ENCODE data around the gene CASP14.
A peak's percentile ranks its signal among the peaks of the same experiment; 100 is the strongest.
"Not testable (repeated sequence)": the region's sequence is repeated elsewhere in the genome, so short reads cannot be mapped to it uniquely, and the experiment has no call there.

CASP14 gene

GRCh38 chr19:15072930-15073647 is 23.8 kb downstream of the CASP14 start:
- DNase-seq: no peak

- no peak for DNase-seq
These were observed 25.1 kb downstream of the CASP14 start for GRCh38 chr19:15074371-15074770.

GRCh38 chr19:15075806-15076205 is 26.5 kb downstream of the CASP14 start:
- DNase-seq: no peak

GRCh38 chr19:15080002-15080401 is 30.7 kb downstream of the CASP14 start:
- not testable (repeated sequence) for DNase-seq

GRCh38 chr19:15081911-15082310 is 32.6 kb downstream of the CASP14 start, which contains the start of gene OR1I1:
OR1I1 (plus strand) TSS chr19:15082211; CDS start chr19:15087066, 4,855 bp downstream.
- DNase-seq: no peak

GRCh38 chr19:15087182-15087581 is 37.9 kb downstream of the CASP14 start:
- DNase-seq: no peak

- no peak for DNase-seq
These were observed 42.9 kb downstream of the CASP14 start for GRCh38 chr19:15091918-15092753.

- no peak for DNase-seq
These were observed 43.7 kb downstream of the CASP14 start for GRCh38 chr19:15093001-15093400.

GRCh38 chr19:15096223-15096622 is 46.9 kb downstream of the CASP14 start:
- DNase-seq: no peak

- DNase-seq: not testable (repeated sequence)
These were observed 48.7 kb downstream of the CASP14 start for GRCh38 chr19:15097980-15098379.

GRCh38 chr19:15098460-15098859 is 49.2 kb downstream of the CASP14 start:
- DNase-seq: no peak

- no peak for DNase-seq
These were observed 49.8 kb downstream of the CASP14 start for GRCh38 chr19:15099017-15099582.

- no peak for DNase-seq
These were observed 52.3 kb downstream of the CASP14 start for GRCh38 chr19:15101479-15102082.

- no peak for DNase-seq
These were observed 54.7 kb downstream of the CASP14 start for GRCh38 chr19:15104003-15104402.

- DNase-seq: no peak
These were observed 55.1 kb downstream of the CASP14 start for GRCh38 chr19:15104411-15104810.

- no peak for DNase-seq
These were observed 55.8 kb downstream of the CASP14 start for GRCh38 chr19:15105044-15105443.

- peak; percentile 74 for DNase-seq
These were observed 58.1 kb downstream of the CASP14 start, which contains the start of gene SYDE1 for GRCh38 chr19:15107061-15108010. SYDE1 (plus strand) TSS chr19:15107401; CDS start chr19:15107434, 33 bp downstream.

Measured in T1000 (cell line).